Spleen (tissue), 11 donors: ENCODE results near the gene TMEM97. TPM values are rescaled to one million over a fixed set of nuclear protein-coding genes. Genes with fewer than 3 reads are reported as not detected.

Experiments used
- DNase-seq: peaks from one replicate; pipeline ENCODE4 v3.0.0-alpha.2; 2020
- H3K27ac ChIP-seq, 8 donors: fragments of 200-600 bp; sonication (generic) in 7 of 8; 1 replicate in 4 of 8; 2 replicates in 4 of 8; pipeline versions ENCODE4 v1.5.0 to v1.8.0; 2016 to 2021; ENCODE audit warnings: inconsistent platforms in 4 of 8, mild to moderate bottlenecking in 4 of 8, moderate library complexity in 1 of 8
- H3K27me3 ChIP-seq, 7 donors: fragments of 200-600 bp; sonication (generic) in 6 of 7; replicated peaks in 1 of 7; 1 replicate in 4 of 7; 2 replicates in 3 of 7; pipeline versions ENCODE4 v1.5.0 to v1.8.0; 2016 to 2021; ENCODE audit warnings: inconsistent platforms in 3 of 7, mild to moderate bottlenecking in 1 of 7
- H3K36me3 ChIP-seq, 6 donors: fragments of 200-600 bp; sonication (generic) in 5 of 6; 1 replicate in 4 of 6; 2 replicates in 2 of 6; pipeline versions ENCODE4 v1.5.0 to v1.8.0; 2016 to 2021; ENCODE audit warnings: inconsistent platforms in 2 of 6
- H3K4me1 ChIP-seq, 6 donors: fragments of 200-600 bp; sonication (generic) in 5 of 6; 1 replicate in 3 of 6; 2 replicates in 3 of 6; pipeline versions ENCODE4 v1.5.0 to v1.8.0; 2016 to 2021; ENCODE audit warnings: inconsistent platforms in 3 of 6
- H3K4me3 ChIP-seq, 8 donors: fragments of 200-600 bp; sonication (generic) in 7 of 8; 1 replicate in 4 of 8; 2 replicates in 4 of 8; pipeline versions ENCODE4 v1.5.0 to v1.8.0; 2016 to 2021; ENCODE audit warnings: inconsistent platforms in 4 of 8, mild to moderate bottlenecking in 4 of 8, moderate library complexity in 2 of 8
- H3K9me3 ChIP-seq, 8 donors: fragments of 200-600 bp; sonication (generic) in 7 of 8; 1 replicate in 4 of 8; 2 replicates in 4 of 8; pipeline versions ENCODE4 v1.5.0 to v1.8.0; 2016 to 2021; ENCODE audit warnings: inconsistent platforms in 4 of 8
- POLR2A ChIP-seq, 3 donors: fragments of 450-650 bp; IDR thresholded peaks; one replicate each; pipeline ENCODE4 v1.5.1; 2017; ENCODE audit warnings: antibody characterized with exemption in 3 of 3, mild to moderate bottlenecking in 1 of 3
- POLR2AphosphoS5 ChIP-seq, 3 donors: sonication (generic); formaldehyde crosslinking; IDR thresholded peaks; one replicate each; pipeline ENCODE4 v1.5.1; 2017; ENCODE audit warnings: antibody characterized with exemption in 3 of 3
- WGBS, 5 donors: extraction: QIAGEN DNeasy Blood & Tissue Kit in 3 of 5; methylation state at CpG; one replicate each; pipeline versions ENCODE4 v1.1.5 to v1.1.7; 2013 to 2018; 5-methylcytosine and 5-hydroxymethylcytosine counted together
- intact Hi-C: fragments of 100-400 bp; cut with DNase I; formaldehyde crosslinking; loops from one replicate; pipeline ENCODE4 v1.15.0; 2023; ENCODE audit warnings: low total_unique reads
- polyA plus RNA-seq, 3 donors: library from polyadenylated mRNA; stranded (reverse); fragments of 200-250 nt; gene quantifications; one replicate each; pipeline ENCODE4 v1.2.1, GENCODE V29; 2013
- total RNA-seq, 7 donors: library from RNA; depleted of rRNA in 3 of 7; stranded (reverse); fragments of >200 nt in 3 of 7; fragmentation: NEBNext Ultra II Directional in 4 of 7; extraction: Animal tissue kit (Norgen Biotek cat#: 25700) in 4 of 7; gene quantifications; one replicate each; pipeline versions ENCODE4 v1.1.0 to v1.2.1, GENCODE V29; 2016 to 2021
- TF ChIP-seq, protein P1 (sequence below), 11 experiments: fragments of 200-600 bp in 7 of 11; fragments of 450-650 bp in 4 of 11; sonication (generic) in 4 of 11; IDR thresholded peaks in 8 of 11; conservative IDR thresholded peaks in 3 of 11; 1 replicate in 7 of 11; 2 replicates in 4 of 11; pipeline versions ENCODE4 v1.4.0 to v1.8.0; 2016 to 2021; ENCODE audit warnings: antibody characterized with exemption in 11 of 11, inconsistent platforms in 4 of 11, mild to moderate bottlenecking in 1 of 11
- donor health status: healthy with polysubstance abuse.
- donor health status: DM: no; HTN: no; CAD: no; lungs with moderate emphysema.
- donor health status: DM: no; HTN: no; CAD: no.
- donor health status: Bipolar disorder and iron deficiency.
- donor health status: healthy.
- donor health status: DM: no; HTN: no; CAD: no.
- donor health status: DM: yes; HTN: yes; CAD: no.

Gene TMEM97
- total and polyA plus RNA-seq, 10 donors: 1.5 to 7.3 (median 5.4) TPM

- Histone ChIP-seq H3K36me3 (no peaks in the 10 kb centered on the region), H3K4me3 (peak overlapping the region in 1 of 8 donors; percentile 74), H3K9me3 (no peaks in the 10 kb centered on the region), H3K4me1 (peaks cover 11 to 27% (median 21%) of the 10 kb centered on the region in 6 donors), H3K27ac (no peak overlapping the region), H3K27me3 (peaks cover 0 to 4% (median 0%) of the 10 kb centered on the region in 7 donors)
- no peak for TF ChIP-seq POLR2A (IDR thresholded peaks at IDR 0.05)
- TF ChIP-seq POLR2AphosphoS5 (IDR thresholded peaks at IDR 0.05): no peak
- TF ChIP-seq, protein P1, sequence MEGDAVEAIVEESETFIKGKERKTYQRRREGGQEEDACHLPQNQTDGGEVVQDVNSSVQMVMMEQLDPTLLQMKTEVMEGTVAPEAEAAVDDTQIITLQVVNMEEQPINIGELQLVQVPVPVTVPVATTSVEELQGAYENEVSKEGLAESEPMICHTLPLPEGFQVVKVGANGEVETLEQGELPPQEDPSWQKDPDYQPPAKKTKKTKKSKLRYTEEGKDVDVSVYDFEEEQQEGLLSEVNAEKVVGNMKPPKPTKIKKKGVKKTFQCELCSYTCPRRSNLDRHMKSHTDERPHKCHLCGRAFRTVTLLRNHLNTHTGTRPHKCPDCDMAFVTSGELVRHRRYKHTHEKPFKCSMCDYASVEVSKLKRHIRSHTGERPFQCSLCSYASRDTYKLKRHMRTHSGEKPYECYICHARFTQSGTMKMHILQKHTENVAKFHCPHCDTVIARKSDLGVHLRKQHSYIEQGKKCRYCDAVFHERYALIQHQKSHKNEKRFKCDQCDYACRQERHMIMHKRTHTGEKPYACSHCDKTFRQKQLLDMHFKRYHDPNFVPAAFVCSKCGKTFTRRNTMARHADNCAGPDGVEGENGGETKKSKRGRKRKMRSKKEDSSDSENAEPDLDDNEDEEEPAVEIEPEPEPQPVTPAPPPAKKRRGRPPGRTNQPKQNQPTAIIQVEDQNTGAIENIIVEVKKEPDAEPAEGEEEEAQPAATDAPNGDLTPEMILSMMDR (IDR thresholded peaks at IDR 0.05 in 8 of 11, conservative IDR thresholded peaks at IDR 0.05 in 3 of 11): no peak
- intact Hi-C loops: no loop called here
- 84 to 89% (median 85%) methylated on average over 21 of the region's 21 CpGs for WGBS, 5 donors
- DNase-seq: no peak
Observed at GRCh38 chr17:28317099-28317965, 1.7 kb upstream of the TMEM97 start.

- TF ChIP-seq POLR2A (IDR thresholded peaks at IDR 0.05) (no peak), POLR2AphosphoS5 (IDR thresholded peaks at IDR 0.05) (no peak)
- TF ChIP-seq, protein P1 (IDR thresholded peaks at IDR 0.05 in 8 of 11, conservative IDR thresholded peaks at IDR 0.05 in 3 of 11): no peak
- H3K27me3 ChIP-seq: peaks cover 0 to 4% (median 0%) of the 10 kb centered on the region in 7 donors
- DNase-seq: peak; percentile 85
- no peaks in the 10 kb centered on the region for H3K9me3 ChIP-seq
- peaks cover 11 to 27% (median 21%) of the 10 kb centered on the region in 6 donors for H3K4me1 ChIP-seq
- 11 to 17% (median 16%) methylated on average over 39 to 40 of the region's 40 CpGs for WGBS, 5 donors
- H3K4me3 ChIP-seq: peak overlapping the region; percentile 64 to 89 (median 74)
- H3K36me3 ChIP-seq: no peaks in the 10 kb centered on the region
- intact Hi-C loops: no loop called here
- peak overlapping the region in 4 of 8 donors; percentile 50 to 73 (median 68) for H3K27ac ChIP-seq
Observed at GRCh38 chr17:28317966-28318758, 838 bp upstream of the TMEM97 start.

DNA sequence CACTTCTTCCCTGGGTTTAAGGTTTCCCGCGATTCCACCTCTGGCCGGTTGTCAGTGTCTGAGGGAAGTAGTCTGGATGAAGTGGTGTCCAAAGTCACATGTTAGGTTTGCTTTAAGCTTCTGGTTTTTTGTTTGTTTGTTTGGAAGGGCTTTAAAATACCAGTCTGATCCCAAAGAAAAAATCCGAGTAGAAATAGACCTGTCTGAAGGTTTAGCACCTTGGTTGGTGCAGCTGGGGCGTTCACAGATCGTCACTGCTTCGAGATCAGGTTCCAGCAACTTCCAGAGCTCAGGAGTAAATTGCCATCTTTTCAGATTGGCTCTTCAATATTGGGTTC, 567 bp downstream of the TMEM97 start:
- WGBS, 5 donors: 1 to 7% (median 4%) methylated on average over 7 of the region's 7 CpGs
- intact Hi-C loops: no loop called here
- peak overlapping the region; percentile 64 to 89 (median 74) for H3K4me3 ChIP-seq

More for the DNA sequence above, 567 bp downstream of the TMEM97 start:
- Histone ChIP-seq H3K27me3 (peaks cover 0 to 4% (median 0%) of the 10 kb centered on the region in 7 donors), H3K9me3 (no peaks in the 10 kb centered on the region), H3K4me1 (peaks cover 11 to 37% (median 24%) of the 10 kb centered on the region in 6 donors), H3K36me3 (no peaks in the 10 kb centered on the region), H3K27ac (peak overlapping the region in 6 of 8 donors; percentile 26 to 73 (median 66))
- DNase-seq: no peak
- TF ChIP-seq POLR2A (IDR thresholded peaks at IDR 0.05): no peak
- TF ChIP-seq, protein P1 (IDR thresholded peaks at IDR 0.05 in 8 of 11, conservative IDR thresholded peaks at IDR 0.05 in 3 of 11): no peak
- TF ChIP-seq POLR2AphosphoS5 (IDR thresholded peaks at IDR 0.05): no peak
